ENCODE results near the gene OR56A1.
A peak's percentile ranks its signal among the peaks of the same experiment; 100 is the strongest.
"Not testable (repeated sequence)": the region's sequence is repeated elsewhere in the genome, so short reads cannot be mapped to it uniquely, and the experiment has no call there.

OR56A1 gene, protein sequence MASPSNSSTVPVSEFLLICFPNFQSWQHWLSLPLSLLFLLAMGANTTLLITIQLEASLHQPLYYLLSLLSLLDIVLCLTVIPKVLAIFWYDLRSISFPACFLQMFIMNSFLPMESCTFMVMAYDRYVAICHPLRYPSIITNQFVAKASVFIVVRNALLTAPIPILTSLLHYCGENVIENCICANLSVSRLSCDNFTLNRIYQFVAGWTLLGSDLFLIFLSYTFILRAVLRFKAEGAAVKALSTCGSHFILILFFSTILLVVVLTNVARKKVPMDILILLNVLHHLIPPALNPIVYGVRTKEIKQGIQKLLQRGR

DNA sequence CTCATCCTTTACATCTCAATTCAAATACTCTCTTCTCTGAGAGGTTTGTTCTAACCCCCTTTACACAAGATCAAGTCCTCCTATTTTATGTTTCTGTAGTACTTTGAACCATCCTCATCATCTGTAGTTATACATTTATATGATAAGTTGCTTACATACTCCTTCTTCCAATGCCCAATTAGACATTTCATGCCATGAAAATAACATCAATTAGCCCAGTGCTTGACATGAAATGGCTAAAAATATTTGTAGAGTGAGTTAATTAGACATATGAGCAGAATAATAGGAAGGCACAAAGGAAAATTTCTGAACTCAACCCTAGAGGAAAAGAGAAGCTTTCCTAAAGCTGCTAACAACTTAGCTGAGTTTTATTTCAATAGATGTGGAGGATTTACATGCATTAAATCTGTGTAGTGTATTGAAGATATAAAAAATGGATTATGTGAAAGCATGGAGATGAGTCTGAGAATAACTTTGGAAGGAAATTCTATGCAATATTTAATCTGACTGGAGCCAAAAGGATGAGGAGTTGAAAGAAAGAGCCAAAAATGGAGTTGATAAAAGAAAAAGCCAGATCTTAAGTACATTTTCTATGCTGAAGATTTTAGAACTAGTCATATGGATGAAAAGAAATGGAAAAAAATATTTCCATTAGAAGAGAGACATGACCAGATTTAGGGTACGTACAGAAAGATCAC is at the start of gene OR56A1:
Gene OR56A1 (minus strand): TSS at position 51 of the 698 bp plus-strand sequence. CDS start 3,066 bp downstream, outside the sequence.
- no peak for DNase-seq

DNA sequence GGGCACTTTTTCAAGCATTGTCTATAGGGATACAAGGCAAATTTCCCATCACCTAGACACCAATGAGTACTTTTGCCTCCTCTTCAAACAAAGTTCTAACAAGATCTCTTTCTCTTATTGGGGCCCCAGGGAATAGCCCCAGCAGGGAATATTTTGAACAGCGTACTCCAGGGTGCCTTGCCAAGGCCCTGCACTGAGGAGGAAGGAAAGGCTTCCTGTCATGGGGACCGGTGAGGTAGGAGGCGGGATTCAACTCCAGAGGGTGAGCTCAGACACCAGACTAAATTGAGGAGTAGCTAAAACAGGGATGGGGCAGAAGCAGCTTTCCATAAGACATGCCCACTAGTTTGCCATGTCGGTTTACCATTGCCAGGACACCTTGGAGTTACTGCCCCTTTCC is 48.9 kb upstream of the OR56A1 start:
- DNase-seq, result no peak

DNA sequence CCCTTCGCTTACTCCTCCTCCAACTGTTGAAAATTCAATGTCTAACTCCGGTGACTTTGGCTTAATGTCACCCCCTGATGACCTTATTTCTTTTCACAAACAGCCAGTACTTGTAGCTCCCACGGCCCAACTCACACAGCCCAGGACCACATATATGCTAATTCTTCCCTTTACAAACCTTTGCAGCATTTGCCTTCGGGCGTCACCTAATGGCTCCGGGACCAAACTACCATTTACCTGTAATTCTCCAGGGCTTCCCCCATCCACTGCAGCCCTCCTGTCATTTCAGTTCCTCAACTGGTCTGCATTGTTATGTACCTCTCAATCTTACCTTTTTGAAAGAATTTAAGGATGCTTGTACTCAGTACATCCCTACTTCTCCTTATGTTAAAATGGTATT is 47.2 kb upstream of the OR56A1 start:
- no peak for DNase-seq

DNA sequence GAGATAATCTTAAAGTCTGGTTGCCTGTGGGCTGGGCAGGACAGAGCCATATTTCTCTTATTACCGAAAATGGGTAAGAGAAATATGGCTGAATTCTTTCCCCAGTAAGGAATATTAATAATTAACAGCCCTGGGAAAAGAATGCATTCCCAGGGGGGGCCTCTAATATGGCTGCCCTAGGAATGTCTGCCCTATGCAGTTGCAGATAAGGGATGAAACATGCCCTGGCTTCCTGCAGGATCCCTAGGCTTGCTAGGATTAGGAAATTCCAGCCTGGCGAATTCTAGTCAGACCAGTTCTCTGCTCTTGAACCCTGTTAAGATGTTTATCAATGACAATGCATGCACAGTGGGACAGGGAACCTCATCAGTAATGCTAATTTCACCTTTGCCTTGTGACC is 45.9 kb upstream of the OR56A1 start:
- DNase-seq, result not testable (repeated sequence)

DNA sequence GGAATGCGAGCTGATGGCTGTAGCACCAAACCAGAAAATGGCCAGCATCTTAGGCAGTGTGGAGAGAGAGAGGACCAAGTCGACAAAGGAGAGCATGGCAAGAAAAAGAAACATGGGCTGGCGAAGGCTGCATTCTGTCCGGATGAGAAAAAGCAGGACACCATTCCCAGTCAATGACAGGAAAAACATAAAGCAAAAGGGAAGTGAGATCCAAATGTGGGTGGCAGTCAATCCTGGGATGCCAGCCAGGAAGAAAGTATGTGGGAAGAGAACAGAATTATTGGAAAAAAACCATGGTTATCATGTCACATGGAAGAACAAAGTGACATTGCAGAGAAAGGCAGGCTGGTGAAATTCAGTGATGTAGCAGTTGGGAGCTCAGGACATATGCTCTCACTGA is 36.9 kb upstream of the OR56A1 start:
- DNase-seq, result no peak

DNA sequence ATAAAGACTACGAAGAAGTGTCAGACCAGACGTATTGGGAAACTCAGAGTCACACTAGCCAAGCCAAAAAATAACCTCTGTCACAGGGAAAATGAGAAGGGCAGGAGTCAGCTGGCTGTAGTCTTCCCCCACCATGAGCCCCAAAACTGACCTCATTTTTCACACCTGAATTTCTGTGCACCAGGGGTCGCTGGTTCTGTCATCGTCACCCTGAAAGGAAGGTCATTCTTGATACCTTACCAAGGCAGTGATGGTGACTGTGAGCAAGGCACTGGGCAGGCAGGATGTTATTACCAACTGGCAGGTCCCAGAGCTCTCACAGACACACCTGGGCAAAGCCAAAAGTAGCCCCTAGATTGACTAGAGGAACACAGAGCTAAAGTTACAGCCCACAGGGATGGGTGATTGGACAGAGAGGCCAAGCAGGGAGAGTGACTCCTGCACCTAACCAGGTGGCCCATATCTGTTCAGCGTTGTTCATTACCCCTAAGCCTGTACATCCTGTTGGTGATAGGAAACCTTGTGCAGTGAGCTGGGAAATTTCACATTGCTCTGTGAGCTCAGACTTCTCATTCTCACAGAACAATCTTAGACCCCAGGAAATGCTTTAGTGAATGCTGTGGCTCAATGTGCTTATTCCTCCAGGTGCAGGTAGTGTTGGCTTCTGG is 32.3 kb upstream of the OR56A1 start:
- DNase-seq, result no peak

DNA sequence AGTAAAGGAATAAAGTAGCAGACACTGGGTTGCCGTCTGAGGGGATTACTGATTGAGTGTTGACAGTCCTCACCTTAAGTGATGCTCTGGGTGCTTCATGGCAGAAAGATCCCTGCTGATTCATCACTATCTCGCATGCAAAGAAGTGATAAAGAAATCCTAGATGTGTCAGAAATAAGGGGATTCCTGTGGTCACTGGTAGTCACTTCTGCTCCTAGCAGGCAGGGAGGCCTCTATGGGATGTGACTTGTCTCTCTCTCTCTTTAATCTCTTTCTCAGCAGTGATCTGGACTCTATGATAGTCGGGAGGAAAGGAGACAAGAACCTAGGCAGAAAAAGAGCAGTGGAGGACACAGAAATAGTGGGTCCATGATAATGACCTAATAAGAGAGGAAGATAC is 30.9 kb upstream of the OR56A1 start:
- no peak for DNase-seq

DNA sequence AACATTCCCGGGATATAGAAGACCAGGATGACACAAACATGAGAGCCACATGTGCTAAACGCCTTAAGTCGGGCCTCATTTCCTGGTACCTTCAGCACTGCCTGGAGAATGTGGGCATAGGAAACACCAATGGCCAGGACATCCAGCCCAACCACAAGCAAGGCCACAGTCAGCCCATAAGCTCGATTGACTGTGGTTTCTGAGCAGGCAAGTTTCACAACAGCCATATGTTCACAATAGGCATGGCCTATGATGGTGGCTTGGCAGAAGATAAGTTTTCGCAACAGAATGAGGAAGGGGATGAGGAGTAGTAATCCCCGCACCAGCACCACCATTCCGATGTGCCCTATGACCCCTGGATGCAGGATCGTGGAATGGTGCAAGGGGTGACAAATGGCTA is 26.9 kb upstream of the OR56A1 start:
- no peak for DNase-seq

DNA sequence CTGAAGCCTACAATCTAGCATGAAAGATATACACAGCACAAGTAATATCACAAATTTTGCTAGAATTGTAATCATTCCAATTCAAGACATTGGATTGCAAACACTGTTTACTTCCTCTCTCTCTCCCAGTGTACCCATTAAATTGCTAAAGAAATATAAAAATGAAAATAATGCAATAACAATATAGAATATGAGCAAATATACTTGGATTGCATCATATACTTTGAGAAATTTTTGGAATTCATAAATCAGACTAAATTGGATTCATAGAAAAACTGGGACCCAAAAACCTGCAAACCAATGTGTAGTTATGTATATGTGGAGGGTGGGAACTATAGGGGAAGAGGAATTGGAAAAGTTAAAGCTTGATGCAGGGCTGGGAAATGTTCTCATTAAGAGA is 25.0 kb upstream of the OR56A1 start:
- DNase-seq, result no peak

DNA sequence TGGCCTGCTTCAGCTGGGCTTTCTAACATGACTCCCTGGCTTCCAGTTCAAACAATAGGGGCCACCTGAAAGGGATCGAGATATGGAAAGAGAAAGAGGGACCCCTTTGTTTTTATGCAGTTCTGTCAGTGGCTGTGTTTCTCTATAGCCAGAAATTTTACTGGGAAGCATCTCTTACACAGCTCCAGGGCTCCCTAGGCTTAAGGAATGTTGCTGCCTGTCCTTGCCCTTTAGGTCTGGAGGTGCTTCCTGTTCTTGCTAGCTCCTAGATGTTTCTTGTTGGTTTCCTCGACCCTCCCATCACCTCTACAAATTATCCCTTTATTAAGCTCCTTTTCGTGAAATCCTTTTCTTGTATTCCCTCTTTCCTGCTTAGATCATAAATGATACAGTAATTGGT is 21.8 kb upstream of the OR56A1 start:
- no peak for DNase-seq

DNA sequence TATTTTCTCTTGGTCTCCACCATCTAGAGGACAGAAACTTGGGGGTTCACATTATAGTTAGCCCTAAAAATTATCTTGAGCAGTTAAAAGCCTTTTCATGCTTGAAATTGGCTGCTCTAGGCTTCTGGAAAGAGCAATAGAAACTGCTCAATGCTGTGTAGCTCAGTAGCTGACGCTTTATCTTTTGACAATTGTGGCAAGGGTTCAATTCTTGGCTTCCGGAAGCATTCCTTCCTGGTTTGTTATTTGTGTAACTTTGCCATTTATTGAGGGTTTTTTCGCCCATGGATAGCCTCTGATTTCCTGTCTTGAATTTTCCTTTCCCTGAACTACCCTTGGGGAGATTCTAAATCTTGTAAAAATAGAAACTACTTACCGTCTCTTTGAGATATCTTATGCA is 10.3 kb upstream of the OR56A1 start:
- no peak for DNase-seq

DNA sequence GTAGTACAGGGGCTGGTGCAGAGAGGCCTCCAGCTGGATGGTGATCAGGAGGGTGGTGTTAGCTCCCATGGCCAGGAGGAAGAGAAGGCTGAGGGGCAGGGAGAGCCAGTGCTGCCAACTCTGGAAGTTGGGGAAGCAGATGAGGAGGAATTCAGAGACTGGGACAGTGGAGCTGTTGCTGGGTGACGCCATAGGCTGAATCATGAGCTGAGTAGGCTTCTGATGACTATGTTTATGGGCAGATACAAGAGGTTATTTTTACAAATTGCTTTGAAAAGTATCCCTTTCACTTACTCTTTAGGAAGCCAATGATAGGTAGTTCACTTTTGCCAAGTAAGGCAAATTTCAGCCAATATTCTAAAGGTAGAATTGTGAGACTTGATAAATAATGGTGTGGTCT is 3.1 kb downstream of the OR56A1 start:
- no peak for DNase-seq

DNA sequence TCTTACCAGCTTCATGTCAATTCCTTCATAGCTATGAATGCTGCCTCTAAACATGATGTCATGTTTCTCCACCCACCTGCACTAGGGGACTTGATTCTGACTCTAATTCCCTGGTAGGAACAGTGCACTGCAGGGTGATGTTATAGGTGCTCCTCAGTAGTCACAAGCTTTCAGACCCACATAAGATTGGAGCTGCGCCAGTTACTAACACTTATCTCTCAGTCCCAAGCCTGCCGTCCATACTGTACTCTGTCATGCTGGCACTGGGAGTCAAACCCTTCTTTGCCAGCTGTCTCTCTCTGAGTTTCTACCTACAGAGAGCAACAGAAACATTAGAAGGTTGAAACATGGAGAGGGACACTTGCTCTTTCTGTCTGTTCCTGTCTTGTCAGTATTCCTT is 5.5 kb downstream of the OR56A1 start:
- no peak for DNase-seq

DNA sequence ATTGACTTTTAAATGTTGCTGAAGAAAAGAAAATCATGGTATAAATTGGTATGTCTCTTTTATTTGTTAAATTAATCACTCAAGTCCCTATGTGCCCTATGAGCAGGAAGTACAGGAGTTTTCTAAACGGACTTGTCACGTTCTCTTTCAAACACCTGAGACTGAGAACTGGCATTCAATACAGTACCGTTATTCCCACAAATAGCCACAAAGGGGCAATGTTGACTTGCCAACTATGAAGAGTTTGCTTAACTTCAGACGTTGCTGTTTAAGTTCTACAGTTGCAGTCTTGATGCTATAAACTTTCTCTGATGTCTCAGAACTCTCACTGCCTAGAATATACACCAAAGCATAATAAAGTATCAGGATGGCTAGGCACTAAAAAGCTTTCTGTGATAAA is 7.6 kb downstream of the OR56A1 start:
- DNase-seq, result peak; percentile 45 to 79

DNA sequence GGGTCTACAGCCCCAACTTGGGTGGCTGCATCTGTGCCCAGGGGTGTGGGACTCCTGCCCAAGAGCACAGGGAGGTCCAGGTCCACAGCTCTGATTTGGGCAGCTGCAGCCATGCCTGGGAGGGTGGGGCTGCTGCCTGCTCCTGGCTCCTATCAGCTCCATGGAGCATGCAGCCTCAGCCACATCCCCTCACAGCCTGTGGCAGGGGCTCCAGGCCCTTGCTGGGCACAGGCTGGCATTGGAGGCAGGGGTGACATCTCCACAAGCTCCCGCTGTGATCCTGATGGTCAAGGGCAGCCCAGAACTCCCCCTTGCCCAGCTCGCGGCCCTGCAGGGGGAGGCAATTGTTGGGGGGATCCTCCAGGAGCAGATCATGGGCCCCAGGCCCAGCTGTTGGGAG is 17.5 kb downstream of the OR56A1 start:
- no peak for DNase-seq

DNA sequence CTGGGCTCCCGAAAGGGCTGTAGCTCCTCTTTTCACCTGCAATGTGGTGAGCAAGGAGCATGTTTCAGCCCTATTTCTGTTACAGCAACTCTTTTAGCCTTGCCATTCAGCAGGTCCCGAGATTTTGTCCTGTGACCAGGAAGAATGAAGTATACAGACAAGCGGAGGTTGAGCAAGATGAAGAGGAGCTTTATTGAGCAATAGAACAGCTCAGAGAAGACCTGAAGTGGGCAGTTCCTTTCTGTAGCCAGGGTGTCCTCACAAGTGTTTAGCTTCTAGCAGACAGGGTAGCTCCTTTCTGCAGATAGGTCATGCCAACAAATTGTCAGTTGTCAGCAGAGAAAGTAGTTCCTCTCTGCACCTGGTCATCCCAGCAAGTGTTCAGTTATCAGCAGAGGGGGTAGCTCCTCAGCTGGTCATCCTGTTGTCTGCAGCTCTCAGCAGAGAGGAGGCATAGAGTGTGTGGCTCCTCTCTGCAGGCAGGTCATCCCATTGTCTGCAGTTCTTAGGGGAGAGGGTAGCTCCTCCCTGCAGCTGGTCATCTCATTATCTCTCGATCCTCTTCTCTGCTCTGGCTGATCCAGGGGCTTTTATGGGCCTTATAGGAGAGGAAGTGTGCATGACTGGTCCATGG is 18.4 kb downstream of the OR56A1 start:
- DNase-seq, result peak; percentile 57 to 58

DNA sequence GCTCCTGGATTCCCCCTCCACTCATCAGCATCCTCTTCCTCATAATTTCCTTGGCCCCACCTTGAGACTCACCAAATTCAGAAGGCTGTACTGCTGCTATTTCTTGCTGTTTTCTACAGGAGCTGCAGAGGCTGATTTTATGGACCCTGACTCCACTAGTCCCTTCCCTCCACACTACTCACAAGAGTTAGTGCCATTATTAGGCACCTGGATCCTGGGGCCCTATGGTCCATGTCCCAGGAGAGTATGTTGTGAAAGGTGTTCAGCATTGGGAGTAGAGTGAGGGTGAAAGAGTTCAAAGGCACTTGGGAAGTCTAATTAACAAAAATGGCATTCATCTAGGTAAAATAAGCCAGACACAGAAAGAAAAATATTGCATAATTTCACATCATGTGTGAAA is 23.7 kb downstream of the OR56A1 start, which contains the start of gene OR56A4:
Gene OR56A4 (minus strand): TSS at position 101 of the 400 bp plus-strand sequence. CDS start 3,954 bp downstream, outside the sequence.
- no peak for DNase-seq

DNA sequence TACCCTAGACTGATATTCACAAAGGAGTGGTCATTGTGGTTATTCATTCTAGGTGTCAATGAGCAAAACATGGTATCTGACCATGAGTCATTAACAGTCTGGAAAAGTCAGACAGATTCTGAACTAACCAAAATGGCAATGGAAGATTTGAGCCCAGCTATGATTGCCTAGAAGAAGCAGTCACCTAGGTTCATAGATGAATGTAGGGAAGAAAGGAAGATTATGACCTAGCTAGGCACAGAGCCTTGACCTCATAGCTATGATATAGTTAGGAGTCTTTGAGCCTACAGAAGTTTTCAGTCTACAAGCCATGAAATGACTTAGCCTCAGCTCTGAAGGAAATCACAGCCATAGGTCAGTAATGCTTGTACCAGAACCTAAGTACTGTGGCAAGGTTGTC is 24.2 kb downstream of the OR56A1 start:
- DNase-seq, result no peak

DNA sequence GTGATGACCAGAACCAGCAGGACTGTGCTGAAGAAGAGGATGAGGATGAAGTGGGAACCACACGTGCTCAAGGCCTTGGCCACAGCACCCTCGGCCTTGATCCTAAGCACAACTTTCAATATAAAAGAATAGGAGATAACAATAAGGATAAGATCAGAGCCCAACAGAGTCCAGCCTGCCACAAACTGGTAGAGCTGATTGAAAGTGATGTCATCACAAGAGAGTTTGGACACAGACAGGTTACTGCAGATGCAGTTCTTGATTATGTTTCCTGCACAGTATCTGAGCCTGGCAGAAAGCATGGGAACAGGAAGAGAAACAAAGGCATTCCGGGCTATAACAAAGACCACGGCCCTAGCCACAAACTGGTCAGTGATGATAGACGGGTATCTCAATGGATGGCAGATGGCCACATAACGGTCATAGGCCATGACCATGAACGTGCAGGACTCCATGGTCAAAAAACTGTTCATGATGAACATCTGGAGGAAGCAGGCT is 28.3 kb downstream of the OR56A1 start:
- DNase-seq, result no peak

DNA sequence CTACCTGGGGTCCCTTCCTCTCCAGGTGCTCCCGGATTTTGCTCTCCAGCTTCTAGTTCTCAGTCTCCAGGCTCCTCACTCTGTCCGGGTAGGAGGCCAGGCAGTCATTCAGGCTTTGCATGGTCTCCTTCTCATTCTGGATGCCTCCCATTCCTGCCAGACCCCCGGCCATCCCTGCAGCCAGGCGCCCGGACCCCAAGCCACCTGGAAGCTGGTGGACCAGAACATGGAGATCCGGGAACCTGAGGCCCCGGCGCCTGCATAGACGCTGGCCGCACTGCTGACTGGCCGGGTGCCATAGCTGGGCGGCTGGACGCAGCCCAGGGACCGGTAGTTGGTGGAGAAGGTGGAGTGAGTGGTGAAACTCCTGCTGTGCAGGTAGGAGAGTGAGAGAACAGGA is 35.8 kb downstream of the OR56A1 start:
- DNase-seq, result no peak

DNA sequence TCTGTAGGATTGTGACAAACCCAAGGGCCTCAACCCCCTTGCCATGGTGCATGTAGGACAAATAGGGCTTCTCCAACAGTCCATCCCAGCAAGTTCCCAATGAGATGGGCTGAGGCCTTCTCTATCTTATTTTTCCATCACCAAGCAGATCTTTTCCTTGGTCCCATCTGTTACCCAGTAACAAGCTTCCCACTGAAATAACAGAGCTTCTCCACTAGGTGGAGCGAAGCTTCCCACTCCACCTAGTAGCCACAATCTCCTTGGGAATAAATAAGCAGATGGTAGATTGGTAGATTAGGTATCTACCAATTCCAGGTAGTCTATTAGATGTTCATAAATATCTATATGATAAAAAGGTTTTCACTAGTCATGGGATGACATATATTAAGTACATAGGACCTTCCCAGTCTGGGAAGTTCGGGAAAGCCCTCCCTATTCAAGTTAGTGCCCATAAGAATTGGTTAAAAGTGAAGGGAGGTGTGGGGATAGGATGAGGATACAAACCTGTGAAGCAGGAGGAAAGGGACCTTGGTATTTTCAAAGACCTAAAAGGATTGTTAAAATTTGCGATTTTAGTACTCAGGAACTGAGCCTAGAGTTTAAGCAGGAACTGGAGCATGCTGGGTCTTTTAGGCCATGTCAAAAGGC is 37.8 kb downstream of the OR56A1 start:
- DNase-seq, result peak; percentile 13 to 35

DNA sequence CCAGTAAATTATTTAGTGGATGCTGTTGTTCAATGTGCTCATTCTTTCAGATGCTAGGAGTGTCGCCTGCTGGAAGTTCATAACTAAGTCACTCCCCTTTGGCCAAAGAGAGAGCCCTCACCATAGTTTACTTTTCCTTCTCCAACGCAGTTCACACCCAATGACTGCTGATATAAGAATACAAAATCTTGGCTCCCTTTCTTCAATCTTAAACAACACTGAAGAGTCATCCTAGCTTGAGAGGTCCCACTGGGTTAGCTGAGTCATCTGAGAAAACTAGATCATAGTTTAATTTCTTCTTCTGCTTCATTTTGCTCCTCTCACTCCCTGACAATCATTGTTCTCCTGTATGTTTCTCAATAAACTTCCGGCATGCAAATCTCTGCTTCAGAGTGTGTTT is 38.4 kb downstream of the OR56A1 start:
- DNase-seq, result no peak

DNA sequence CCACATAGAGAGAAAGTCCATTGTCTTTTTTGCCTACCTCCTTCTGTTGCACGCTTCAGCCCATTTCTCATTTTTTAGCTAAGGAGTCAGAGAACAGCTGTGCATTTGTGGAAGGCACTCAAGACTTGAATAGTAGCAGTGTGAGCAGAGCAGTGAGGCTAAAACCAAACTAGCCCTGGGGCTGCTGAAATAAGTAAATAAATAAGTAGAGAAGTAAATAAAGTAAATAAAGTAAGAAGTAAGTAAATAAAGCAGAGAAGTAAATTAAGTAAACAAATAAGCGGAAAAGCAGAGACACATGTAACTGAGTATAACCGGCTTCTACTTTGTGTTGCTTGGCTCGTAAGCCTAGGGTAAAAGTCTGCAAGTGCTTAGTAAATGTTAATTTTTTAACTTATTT is 41.4 kb downstream of the OR56A1 start:
- DNase-seq, result no peak

Data from inflammatory macrophage treated with lipopolysaccharide for 1 hour (primary cell).